Mammary epithelial cell (primary cell): Measurements from ENCODE around the gene TSPAN9.

Source experiments
- CTCF ChIP-seq, 2 donors: IDR thresholded peaks in 1 of 2; conservative IDR thresholded peaks in 1 of 2; 2 replicates each; pipeline ENCODE4 v1.5.1; 2011 to 2012; ENCODE audit warnings: inconsistent platforms in 2 of 2, low read length in 2 of 2, mild to moderate bottlenecking in 2 of 2, control low read depth in 1 of 2, low read depth in 1 of 2; ENCODE audit not compliant: insufficient read depth in 1 of 2; ENCODE audit errors: extremely low read depth in 1 of 2
- EZH2 ChIP-seq: IDR thresholded peaks from 2 replicates; pipeline ENCODE4 v1.6.1; 2012; ENCODE audit warnings: low read length, inconsistent platforms, borderline replicate concordance

GRCh38 chr12:3200814-3201233 lies 123.6 kb downstream of the TSPAN9 start:
- TF ChIP-seq CTCF (conservative IDR thresholded peaks at IDR 0.05 in 1 of 2, IDR thresholded peaks at IDR 0.05 in 1 of 2; ENCODE audit: extremely low read depth in 1 of 2, insufficient read depth in 1 of 2, low read depth in 1 of 2, low read length in 2 of 2): no peak
- TF ChIP-seq EZH2: no peak
